DOHH2 (cell line): ENCODE results near the gene TAAR1.

ENCODE experiments used
- CTCF ChIP-seq: fragments of 200-600 bp; sonication (generic); IDR thresholded peaks from one replicate; pipeline ENCODE4 v1.5.1; 2014; ENCODE audit warnings: antibody characterized with exemption, mild to moderate bottlenecking, low read depth, low read length; ENCODE audit not compliant: poor library complexity, severe bottlenecking
- EZH2phosphoT487 ChIP-seq: fragments of 200-600 bp; sonication (generic); IDR thresholded peaks from 2 replicates; pipeline ENCODE4 v1.6.1; 2017; ENCODE audit warnings: borderline replicate concordance, mild to moderate bottlenecking, antibody characterized with exemption, low read length, moderate library complexity, mixed read lengths

DNA sequence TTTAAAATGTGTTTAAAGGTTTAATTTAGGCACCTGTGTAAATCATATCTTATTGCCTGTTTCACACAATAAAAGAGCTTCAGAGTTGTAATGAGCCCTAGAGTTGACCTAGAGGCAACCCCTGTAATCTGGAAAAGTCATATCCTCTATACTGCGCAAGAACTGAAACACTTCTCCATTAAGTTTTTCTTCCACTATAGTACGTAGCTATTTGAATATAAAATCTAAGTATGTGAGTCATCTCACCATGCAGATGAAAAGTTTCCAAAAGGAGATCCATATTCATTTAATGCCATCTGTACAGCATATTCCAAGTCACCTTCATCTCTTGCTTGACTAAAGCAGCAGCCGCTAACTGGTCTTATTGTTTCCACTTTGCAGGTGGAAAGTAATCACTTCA, 26.0 kb upstream of the TAAR1 start:
- TF ChIP-seq CTCF (no peak), EZH2phosphoT487 (no peak)
